HepG2 (cell line): ENCODE data around the gene NDEL1. TPM values are rescaled to one million over a fixed set of nuclear protein-coding genes. Genes with fewer than 3 reads are reported as not detected.

Experiments
- BHLHE40 ChIP-seq: IDR thresholded peaks from 2 replicates; pipeline ENCODE4 v1.6.1; 2011; ENCODE audit warnings: low read length, improper control_type of control experiment
- FOXJ3 ChIP-seq: sonication (generic); formaldehyde crosslinking; IDR thresholded peaks from 2 replicates; pipeline ENCODE4 v1.4.0; 2020; ENCODE audit warnings: missing genetic modification reagents, mild to moderate bottlenecking, borderline replicate concordance
- HMG20A ChIP-seq: IDR thresholded peaks from 2 replicates; pipeline ENCODE4 v1.6.1; 2016; ENCODE audit warnings: borderline replicate concordance
- HNRNPL ChIP-seq: fragments of 200-400 bp; formaldehyde crosslinking; IDR thresholded peaks from 2 replicates; pipeline ENCODE4 v1.6.1; 2017; ENCODE audit warnings: mild to moderate bottlenecking, low read depth, low read length
- IKZF1 ChIP-seq: fragments of 450-650 bp; IDR thresholded peaks from 2 replicates; pipeline ENCODE4 v1.7.1; 2016
- KAT7 ChIP-seq: IDR thresholded peaks from 2 replicates; pipeline ENCODE4 v1.6.1; 2018; ENCODE audit warnings: borderline replicate concordance, missing compliant biosample characterization
- KDM3A ChIP-seq: IDR thresholded peaks from 2 replicates; pipeline ENCODE4 v1.6.1; 2018; ENCODE audit warnings: low read depth, missing compliant biosample characterization
- MIER2 ChIP-seq: IDR thresholded peaks from 2 replicates; pipeline ENCODE4 v1.6.1; 2016; ENCODE audit warnings: missing biosample characterization, missing genetic modification reagents
- NCOR1 ChIP-seq: fragments of 200-600 bp; sonication (generic); IDR thresholded peaks from 2 replicates; pipeline ENCODE4 v1.7.0; 2017; ENCODE audit warnings: antibody characterized with exemption, low read length, borderline replicate concordance
- POLR2AphosphoS5 ChIP-seq: IDR thresholded peaks from 2 replicates; pipeline ENCODE4 v1.6.1; 2012; ENCODE audit warnings: low read depth, low read length
- RARA ChIP-seq: IDR thresholded peaks from 2 replicates; pipeline ENCODE4 v1.6.1; 2016; ENCODE audit warnings: missing genetic modification reagents, missing compliant biosample characterization
- SMAD1 ChIP-seq: sonication (generic); formaldehyde crosslinking; IDR thresholded peaks from 2 replicates; pipeline ENCODE4 v1.4.0; 2020; ENCODE audit warnings: missing genetic modification reagents, low read depth, mild to moderate bottlenecking, borderline replicate concordance
- SMYD3 ChIP-seq: sonication (generic); formaldehyde crosslinking; IDR thresholded peaks from 2 replicates; pipeline ENCODE4 v1.8.1; 2023; ENCODE audit warnings: mild to moderate bottlenecking, missing genetic modification reagents
- TEAD3 ChIP-seq: optimal IDR thresholded peaks from 2 replicates; pipeline ENCODE3; 2016; ENCODE audit warnings: borderline replicate concordance
- ZNF207 ChIP-seq: fragments of 450-650 bp; IDR thresholded peaks from 2 replicates; pipeline ENCODE4 v1.6.1; 2016; ENCODE audit warnings: antibody characterized with exemption, borderline replicate concordance
- ZNF296 ChIP-seq: sonication (generic); formaldehyde crosslinking; conservative IDR thresholded peaks from 2 replicates; pipeline ENCODE4 v1.5.0; 2020; ENCODE audit warnings: mild to moderate bottlenecking, missing genetic modification reagents
- ZNF501 ChIP-seq: sonication (generic); formaldehyde crosslinking; IDR thresholded peaks from 2 replicates; pipeline ENCODE4 v1.5.1; 2020; ENCODE audit warnings: mild to moderate bottlenecking, moderate library complexity, missing genetic modification reagents
- ZNF570 ChIP-seq: sonication (generic); formaldehyde crosslinking; IDR thresholded peaks from 2 replicates; pipeline ENCODE4 v1.4.0; 2020; ENCODE audit warnings: mild to moderate bottlenecking, missing genetic modification reagents, borderline replicate concordance
- polyA plus RNA-seq, 8 experiments: library from polyadenylated mRNA; depleted of rRNA in 3 of 8; stranded (reverse) in 7 of 8; unstranded in 1 of 8; fragments of >200 nt; fragmentation: Illumina TruSeq in 4 of 8; extraction: Trizol in 4 of 8; gene quantifications; 2 replicates each; pipeline versions ENCODE4 v1.2.1 to v1.2.3, GENCODE V29; 2011 to 2016; ENCODE audit warnings: low read depth in 4 of 8, missing spikeins in 1 of 8, mixed read lengths in 1 of 8; ENCODE audit not compliant: insufficient read depth in 1 of 8
- total RNA-seq, 5 experiments: library from RNA; depleted of rRNA; stranded (reverse); fragments of >200 nt; fragmentation: Illumina TruSeq; extraction: Trizol; gene quantifications; 2 replicates each; pipeline ENCODE4 v1.2.3, GENCODE V29; 2016; ENCODE audit warnings: low read depth in 1 of 5
- TF ChIP-seq, protein P1 (sequence below): IDR thresholded peaks from 2 replicates; pipeline ENCODE4 v1.4.0; 2020; ENCODE audit warnings: mild to moderate bottlenecking, missing genetic modification reagents
- TF ChIP-seq, protein P2 (sequence below): sonication (generic); formaldehyde crosslinking; conservative IDR thresholded peaks from 2 replicates; pipeline ENCODE4 v1.4.0; 2020; ENCODE audit warnings: mild to moderate bottlenecking, missing genetic modification reagents, moderate library complexity

NDEL1 gene
- total and polyA plus RNA-seq, 2 of the 13 experiments (the other 11 are each of a cell fraction or from before 2014, with no cell fraction given), result 59.8 to 153 TPM

DNA sequence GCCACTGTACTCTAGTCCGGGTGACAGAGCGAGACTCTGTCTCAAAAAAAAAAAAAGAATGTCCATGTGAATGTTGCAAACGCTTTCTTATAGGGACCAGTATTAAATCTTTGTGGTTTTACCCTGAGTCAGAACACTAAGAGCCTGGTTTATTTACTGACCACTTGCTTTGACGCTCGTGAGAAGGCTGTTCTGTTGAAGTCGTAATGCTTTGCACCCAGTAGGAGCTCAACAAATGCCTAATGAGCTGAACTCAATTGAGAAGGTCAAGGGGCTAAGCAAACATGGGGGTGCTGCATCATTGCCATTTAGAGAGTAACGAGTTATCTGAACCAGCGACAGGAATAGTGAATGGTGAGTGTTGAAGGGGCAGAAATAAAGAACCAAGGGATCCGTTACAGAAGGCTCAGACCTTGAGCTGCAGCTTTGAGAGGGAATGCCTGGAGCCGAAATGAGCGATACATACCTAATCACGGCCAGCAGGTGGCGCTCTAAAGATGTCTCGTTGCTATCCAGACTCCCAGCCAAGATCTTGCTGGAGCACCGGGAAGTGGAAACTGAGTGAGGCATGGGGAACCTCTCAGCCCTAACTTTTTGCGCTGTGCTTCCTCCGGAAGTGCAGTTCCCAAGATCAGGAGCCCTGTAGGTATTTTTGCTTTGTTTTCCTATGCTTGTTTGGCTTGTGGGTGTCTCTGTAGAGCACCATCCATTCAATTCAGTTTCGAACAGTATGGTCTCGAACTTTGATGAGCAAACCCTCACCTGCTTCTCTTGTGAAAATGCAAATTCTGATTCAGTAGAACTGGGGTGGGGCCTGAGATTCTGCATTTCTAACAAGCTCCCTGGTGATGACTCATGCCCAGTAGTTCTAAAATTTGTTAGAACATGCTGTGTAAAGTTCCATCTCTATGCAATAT is 25.5 kb upstream of the NDEL1 start (continued):
- no peak for TF ChIP-seq HNRNPL
- TF ChIP-seq FOXJ3, result no peak
- no peak for TF ChIP-seq ZNF570
- TF ChIP-seq SMAD1 (CRISPR knock-in tag), result peak; percentile 59; the same call in 1 of the 2 replicates
- no peak for TF ChIP-seq ZNF207
- TF ChIP-seq RARA (CRISPR knock-in tag), result 0 out of 2 replicates have a peak, but pooled peaks have one; percentile 21
- TF ChIP-seq ZNF296 (CRISPR knock-in tag), result no peak
- TF ChIP-seq, protein P1, sequence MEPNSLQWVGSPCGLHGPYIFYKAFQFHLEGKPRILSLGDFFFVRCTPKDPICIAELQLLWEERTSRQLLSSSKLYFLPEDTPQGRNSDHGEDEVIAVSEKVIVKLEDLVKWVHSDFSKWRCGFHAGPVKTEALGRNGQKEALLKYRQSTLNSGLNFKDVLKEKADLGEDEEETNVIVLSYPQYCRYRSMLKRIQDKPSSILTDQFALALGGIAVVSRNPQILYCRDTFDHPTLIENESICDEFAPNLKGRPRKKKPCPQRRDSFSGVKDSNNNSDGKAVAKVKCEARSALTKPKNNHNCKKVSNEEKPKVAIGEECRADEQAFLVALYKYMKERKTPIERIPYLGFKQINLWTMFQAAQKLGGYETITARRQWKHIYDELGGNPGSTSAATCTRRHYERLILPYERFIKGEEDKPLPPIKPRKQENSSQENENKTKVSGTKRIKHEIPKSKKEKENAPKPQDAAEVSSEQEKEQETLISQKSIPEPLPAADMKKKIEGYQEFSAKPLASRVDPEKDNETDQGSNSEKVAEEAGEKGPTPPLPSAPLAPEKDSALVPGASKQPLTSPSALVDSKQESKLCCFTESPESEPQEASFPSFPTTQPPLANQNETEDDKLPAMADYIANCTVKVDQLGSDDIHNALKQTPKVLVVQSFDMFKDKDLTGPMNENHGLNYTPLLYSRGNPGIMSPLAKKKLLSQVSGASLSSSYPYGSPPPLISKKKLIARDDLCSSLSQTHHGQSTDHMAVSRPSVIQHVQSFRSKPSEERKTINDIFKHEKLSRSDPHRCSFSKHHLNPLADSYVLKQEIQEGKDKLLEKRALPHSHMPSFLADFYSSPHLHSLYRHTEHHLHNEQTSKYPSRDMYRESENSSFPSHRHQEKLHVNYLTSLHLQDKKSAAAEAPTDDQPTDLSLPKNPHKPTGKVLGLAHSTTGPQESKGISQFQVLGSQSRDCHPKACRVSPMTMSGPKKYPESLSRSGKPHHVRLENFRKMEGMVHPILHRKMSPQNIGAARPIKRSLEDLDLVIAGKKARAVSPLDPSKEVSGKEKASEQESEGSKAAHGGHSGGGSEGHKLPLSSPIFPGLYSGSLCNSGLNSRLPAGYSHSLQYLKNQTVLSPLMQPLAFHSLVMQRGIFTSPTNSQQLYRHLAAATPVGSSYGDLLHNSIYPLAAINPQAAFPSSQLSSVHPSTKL (CRISPR knock-in tag), result peak; percentile 62
- TF ChIP-seq ZNF501, result no peak
- no peak for TF ChIP-seq MIER2 (CRISPR knock-in tag)
- no peak for TF ChIP-seq IKZF1
- 0 out of 2 replicates have a peak, but pooled peaks have one; percentile 43 for TF ChIP-seq HMG20A
- TF ChIP-seq TEAD3 (CRISPR knock-in tag), result peak; percentile 88
- peak; percentile 46; the same call in 1 of the 2 replicates for TF ChIP-seq KDM3A (CRISPR knock-in tag)
- TF ChIP-seq SMYD3, result no peak
- TF ChIP-seq KAT7 (CRISPR knock-in tag), result 0 out of 2 replicates have a peak, but pooled peaks have one; percentile 41
- TF ChIP-seq BHLHE40, result no peak
- no peak for TF ChIP-seq NCOR1
- TF ChIP-seq, protein P2, sequence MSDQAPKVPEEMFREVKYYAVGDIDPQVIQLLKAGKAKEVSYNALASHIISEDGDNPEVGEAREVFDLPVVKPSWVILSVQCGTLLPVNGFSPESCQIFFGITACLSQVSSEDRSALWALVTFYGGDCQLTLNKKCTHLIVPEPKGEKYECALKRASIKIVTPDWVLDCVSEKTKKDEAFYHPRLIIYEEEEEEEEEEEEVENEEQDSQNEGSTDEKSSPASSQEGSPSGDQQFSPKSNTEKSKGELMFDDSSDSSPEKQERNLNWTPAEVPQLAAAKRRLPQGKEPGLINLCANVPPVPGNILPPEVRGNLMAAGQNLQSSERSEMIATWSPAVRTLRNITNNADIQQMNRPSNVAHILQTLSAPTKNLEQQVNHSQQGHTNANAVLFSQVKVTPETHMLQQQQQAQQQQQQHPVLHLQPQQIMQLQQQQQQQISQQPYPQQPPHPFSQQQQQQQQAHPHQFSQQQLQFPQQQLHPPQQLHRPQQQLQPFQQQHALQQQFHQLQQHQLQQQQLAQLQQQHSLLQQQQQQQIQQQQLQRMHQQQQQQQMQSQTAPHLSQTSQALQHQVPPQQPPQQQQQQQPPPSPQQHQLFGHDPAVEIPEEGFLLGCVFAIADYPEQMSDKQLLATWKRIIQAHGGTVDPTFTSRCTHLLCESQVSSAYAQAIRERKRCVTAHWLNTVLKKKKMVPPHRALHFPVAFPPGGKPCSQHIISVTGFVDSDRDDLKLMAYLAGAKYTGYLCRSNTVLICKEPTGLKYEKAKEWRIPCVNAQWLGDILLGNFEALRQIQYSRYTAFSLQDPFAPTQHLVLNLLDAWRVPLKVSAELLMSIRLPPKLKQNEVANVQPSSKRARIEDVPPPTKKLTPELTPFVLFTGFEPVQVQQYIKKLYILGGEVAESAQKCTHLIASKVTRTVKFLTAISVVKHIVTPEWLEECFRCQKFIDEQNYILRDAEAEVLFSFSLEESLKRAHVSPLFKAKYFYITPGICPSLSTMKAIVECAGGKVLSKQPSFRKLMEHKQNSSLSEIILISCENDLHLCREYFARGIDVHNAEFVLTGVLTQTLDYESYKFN, result no peak
- no peak for TF ChIP-seq POLR2AphosphoS5
